BE2C (cell line): ENCODE data around the gene OR10A3.

Source experiments
- DNase-seq: peaks from one replicate; pipeline ENCODE4 v3.0.0-alpha.2; 2020
- H3K27me3 ChIP-seq: fragments of 250-450 bp; sonication (Bioruptor Pico); 2 replicates; pipeline ENCODE4 v1.5.1; 2020; ENCODE audit warnings: mild to moderate bottlenecking
- H3K36me3 ChIP-seq: fragments of 250-450 bp; sonication (Bioruptor Pico); 2 replicates; pipeline ENCODE4 v1.5.1; 2020; ENCODE audit warnings: mild to moderate bottlenecking
- H3K4me1 ChIP-seq: fragments of 250-450 bp; sonication (Bioruptor Pico); 2 replicates; pipeline ENCODE4 v1.5.1; 2020
- H3K4me3 ChIP-seq: 2 replicates; pipeline ENCODE4 v1.5.1; 2011; ENCODE audit warnings: low read depth, low read length
- H3K9me3 ChIP-seq: fragments of 250-450 bp; sonication (Bioruptor Pico); 2 replicates; pipeline ENCODE4 v1.5.1; 2020
- CTCF ChIP-seq: IDR thresholded peaks from 2 replicates; pipeline ENCODE4 v1.5.1; 2012; ENCODE audit warnings: mild to moderate bottlenecking, low read depth, low read length

Gene OR10A3

GRCh38 chr11:7967826-7968225 is 26.3 kb upstream of the OR10A3 start:
- DNase-seq = no peak
- Histone ChIP-seq H3K36me3 (no peaks in the 10 kb centered on the region), H3K4me3 (no peak overlapping the region), H3K4me1 (no peaks in the 10 kb centered on the region), H3K27me3 (no peaks in the 10 kb centered on the region), H3K9me3 (no peaks in the 10 kb centered on the region)
- no peak for TF ChIP-seq CTCF

- Histone ChIP-seq H3K9me3 (no peaks in the 10 kb centered on the region), H3K4me1 (no peaks in the 10 kb centered on the region), H3K4me3 (no peak overlapping the region), H3K36me3 (no peaks in the 10 kb centered on the region), H3K27me3 (no peaks in the 10 kb centered on the region)
- TF ChIP-seq CTCF = no peak
- no peak for DNase-seq
Observed at GRCh38 chr11:7967097-7967496, 25.6 kb upstream of the OR10A3 start.

- no peak within 1 kb of the TSS for H3K4me3 ChIP-seq
- H3K27me3 ChIP-seq = no peaks in the 10 kb centered on the region
- DNase-seq = no peak
Observed at GRCh38 chr11:7965386-7965785, 23.9 kb upstream of the OR10A3 start, which contains the start of gene NLRP10. Gene NLRP10 (minus strand): TSS chr11:7965447. CDS start chr11:7963495, 1,952 bp downstream.

GRCh38 chr11:7964873-7965272 is 23.4 kb upstream of the OR10A3 start:
- Histone ChIP-seq H3K4me3 (no peak overlapping the region), H3K36me3 (no peaks in the 10 kb centered on the region), H3K9me3 (no peaks in the 10 kb centered on the region), H3K27me3 (no peaks in the 10 kb centered on the region), H3K4me1 (no peaks in the 10 kb centered on the region)
- no peak for DNase-seq
- no peak for TF ChIP-seq CTCF

More at GRCh38 chr11:7965386-7965785, 23.9 kb upstream of the OR10A3 start, which contains the start of gene NLRP10:
- H3K36me3 ChIP-seq = no peaks in the 10 kb centered on the region
- no peaks in the 10 kb centered on the region for H3K9me3 ChIP-seq
- TF ChIP-seq CTCF = no peak
- no peaks in the 10 kb centered on the region for H3K4me1 ChIP-seq

- no peak for DNase-seq
- Histone ChIP-seq H3K4me3 (no peak overlapping the region), H3K36me3 (no peaks in the 10 kb centered on the region), H3K9me3 (no peaks in the 10 kb centered on the region), H3K4me1 (no peaks in the 10 kb centered on the region), H3K27me3 (no peaks in the 10 kb centered on the region)
- no peak for TF ChIP-seq CTCF
Observed at GRCh38 chr11:7964261-7964660, 22.8 kb upstream of the OR10A3 start.

GRCh38 chr11:7955191-7955590 is 13.7 kb upstream of the OR10A3 start:
- Histone ChIP-seq H3K9me3 (no peaks in the 10 kb centered on the region), H3K27me3 (no peaks in the 10 kb centered on the region), H3K36me3 (no peaks in the 10 kb centered on the region), H3K4me1 (no peaks in the 10 kb centered on the region), H3K4me3 (no peak overlapping the region)
- no peak for TF ChIP-seq CTCF
- DNase-seq = no peak
